T-helper 2 cell (primary cell): ENCODE measurements around the gene PCGF3.
"Not testable (repeated sequence)": the region's sequence is repeated elsewhere in the genome, so short reads cannot be mapped to it uniquely, and the experiment has no call there.

ENCODE experiments used
- DNase-seq, 5 experiments: peaks; one replicate each; pipeline versions ENCODE4 v3.0.0 to v3.0.0-alpha.2; 2012 to 2022

The PCGF3 gene

DNA sequence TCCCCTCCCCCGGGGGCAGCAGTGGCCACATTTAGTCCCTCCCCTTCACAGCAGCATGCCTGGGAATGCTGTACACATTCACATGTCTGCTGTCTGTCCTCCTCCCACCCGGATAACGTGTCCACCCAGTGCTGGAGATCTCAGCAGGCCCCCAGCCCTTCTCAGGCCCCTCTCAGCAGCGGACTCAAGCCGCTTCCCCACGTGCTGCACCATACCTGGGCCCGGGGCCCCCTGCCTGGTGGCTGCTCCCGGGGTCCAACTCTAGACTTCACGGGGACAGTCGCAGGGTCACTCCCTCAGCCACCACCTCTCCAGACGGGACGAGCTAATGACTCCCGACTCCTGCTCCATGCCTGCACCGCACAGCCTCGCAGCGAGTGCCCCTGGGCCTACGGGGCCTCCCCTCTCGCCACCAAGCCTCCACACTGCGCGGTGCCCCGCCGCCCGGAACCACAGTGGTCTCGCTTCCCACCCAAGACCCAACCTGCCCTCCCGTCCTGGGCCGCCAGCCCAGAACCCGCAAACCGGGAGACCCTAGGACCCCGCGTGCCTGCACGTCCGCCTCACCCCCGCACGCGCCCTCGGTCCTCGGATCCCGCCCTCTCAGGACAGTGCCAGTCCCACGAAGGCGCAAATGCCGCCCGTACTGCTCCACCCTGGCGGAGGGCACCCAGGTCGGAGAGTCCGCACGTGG is 1.3 kb upstream of the PCGF3 start:
- DNase-seq: no peak

DNA sequence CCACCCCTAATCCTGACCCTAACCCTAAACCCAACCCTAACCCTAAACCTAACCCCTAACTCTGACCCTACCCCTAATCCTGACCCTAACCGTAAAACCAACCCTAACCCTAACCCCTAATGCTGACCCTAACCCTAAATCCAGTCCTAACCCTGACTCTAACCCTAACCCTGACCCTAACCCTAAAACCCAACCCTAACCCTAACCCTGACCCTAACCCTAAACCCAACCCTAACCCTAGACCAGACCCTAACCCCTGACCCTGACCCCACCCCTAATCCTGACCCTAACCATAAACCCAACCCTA is 708 bp upstream of the PCGF3 start:
- DNase-seq: no peak

DNA sequence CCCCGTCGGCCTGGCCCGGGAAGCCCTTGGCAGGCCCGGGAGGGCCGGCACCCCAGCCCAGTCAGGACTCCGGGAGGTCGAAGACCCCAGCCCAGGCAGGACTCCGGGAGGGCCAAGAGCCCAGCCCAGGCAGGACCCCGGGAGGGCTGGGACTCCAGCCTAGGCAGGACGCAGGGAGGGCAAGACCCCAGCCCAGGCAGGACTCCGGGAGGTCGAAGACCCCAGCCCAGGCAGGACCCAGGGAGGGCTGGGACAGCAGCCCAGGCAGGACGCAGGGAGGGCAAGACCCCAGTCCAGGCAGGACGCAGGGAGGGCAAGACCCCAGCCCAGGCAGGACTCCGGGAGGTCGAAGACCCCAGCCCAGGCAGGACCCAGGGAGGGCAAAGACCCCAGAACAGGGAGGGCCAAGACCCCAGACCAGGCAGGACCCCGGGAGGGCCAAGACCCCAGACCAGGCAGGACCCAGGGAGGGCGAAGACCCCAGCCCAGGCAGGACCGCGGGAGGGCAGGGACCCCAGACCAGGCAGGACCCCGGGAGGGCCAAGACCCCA is 526 bp downstream of the PCGF3 start:
- not testable (repeated sequence) for DNase-seq

DNA sequence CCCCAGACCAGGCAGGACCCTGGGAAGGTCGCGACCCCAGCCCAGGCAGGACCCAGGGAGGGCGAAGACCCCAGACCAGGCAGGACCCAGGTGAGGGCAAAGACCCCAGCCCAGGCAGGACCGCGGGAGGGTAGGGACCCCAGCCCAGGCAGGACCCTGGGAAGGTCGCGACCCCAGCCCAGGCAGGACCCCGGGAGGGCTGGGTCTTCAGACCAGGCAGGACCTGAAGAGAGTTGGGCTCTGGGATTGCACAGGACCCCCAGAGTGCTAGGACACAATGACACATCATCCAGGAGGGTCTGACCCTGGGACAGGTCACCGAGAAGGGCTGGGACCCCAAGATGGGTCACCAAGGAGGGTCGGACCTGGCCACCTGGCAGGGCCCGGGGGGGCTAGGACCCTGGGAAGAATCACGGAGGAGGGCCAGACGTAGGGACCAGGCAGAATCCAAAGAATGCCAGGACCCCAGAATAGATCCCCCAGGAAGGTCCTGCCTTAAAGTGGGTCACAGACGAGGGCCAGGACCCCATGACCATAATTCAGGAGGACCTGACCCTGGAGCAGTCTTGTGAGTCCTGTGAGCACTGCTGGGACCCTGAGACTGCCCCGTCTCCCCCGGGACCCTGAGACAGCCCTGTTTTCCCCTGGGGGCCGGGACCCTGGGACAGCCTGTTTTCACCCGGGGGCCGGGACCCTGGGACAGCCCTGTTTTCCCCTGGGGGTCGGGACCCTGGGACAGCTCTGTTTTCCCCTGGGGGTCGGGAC is 1.4 kb downstream of the PCGF3 start:
- no peak for DNase-seq

GRCh38 chr4:707929-708630 is 2.4 kb downstream of the PCGF3 start:
- no peak for DNase-seq

GRCh38 chr4:708631-708933 is 3.0 kb downstream of the PCGF3 start:
- no peak for DNase-seq

- no peak for DNase-seq
These were observed 3.7 kb downstream of the PCGF3 start for GRCh38 chr4:709348-709747.

DNA sequence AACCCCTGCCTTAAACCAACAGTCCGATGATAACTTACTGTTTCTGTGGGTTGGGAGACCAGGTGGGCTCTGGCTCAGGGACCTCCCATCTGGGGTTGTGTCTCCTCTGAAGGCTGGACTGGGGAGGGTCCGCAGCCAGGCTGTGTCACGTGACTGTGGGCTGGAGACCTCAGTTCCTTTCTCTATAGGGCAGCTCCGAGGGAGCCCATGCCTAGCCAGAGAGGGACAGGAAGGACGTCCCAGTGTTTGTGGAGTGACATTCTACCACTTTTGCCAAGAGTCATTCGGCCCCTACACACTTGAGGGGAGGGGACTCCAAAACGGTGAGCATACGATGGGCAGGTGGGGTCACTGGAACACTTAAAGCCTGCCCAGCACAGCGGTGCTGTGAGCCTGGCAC is 4.5 kb downstream of the PCGF3 start:
- no peak for DNase-seq

GRCh38 chr4:710916-711315 is 5.3 kb downstream of the PCGF3 start:
- DNase-seq: no peak

GRCh38 chr4:712093-712492 is 6.5 kb downstream of the PCGF3 start:
- no peak for DNase-seq

DNA sequence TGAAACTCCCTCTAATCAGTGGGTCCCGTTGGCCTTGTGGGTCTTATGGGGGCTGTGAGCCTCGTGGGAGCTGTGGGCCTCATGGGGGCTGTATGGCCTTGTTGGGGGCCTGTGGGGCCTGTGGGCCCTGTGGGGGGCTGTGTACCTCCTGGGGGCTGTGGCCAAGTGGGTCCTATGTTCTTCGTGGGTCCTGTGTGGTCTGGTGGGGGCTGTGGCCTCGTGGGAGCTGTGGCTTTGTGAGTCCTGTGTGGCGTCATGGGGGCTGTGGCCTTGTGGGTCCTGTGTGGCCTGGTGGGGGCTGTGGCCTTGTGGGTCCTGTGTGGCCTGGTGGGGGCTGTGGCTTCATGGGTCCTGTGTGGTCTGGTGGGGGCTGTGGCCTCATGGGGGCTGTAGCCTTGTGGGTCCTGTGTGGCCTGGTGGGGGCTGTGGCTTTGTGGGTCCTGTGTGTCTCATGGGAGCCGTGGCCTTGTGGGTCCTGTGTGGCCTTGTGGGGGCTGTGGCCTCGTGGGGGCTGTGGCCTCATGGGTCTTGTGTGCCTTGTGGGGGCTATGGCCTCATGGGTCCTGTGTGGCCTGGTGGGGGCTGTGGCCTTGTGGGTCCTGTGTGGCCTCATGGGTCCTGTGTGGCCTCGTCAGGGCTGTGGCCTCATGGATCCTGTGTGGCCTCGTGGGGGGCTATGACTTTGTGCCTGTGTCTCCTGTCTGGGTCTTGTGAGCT is 7.4 kb downstream of the PCGF3 start:
- DNase-seq: no peak

- DNase-seq: no peak
These were observed 8.5 kb downstream of the PCGF3 start for GRCh38 chr4:714087-714486.

DNA sequence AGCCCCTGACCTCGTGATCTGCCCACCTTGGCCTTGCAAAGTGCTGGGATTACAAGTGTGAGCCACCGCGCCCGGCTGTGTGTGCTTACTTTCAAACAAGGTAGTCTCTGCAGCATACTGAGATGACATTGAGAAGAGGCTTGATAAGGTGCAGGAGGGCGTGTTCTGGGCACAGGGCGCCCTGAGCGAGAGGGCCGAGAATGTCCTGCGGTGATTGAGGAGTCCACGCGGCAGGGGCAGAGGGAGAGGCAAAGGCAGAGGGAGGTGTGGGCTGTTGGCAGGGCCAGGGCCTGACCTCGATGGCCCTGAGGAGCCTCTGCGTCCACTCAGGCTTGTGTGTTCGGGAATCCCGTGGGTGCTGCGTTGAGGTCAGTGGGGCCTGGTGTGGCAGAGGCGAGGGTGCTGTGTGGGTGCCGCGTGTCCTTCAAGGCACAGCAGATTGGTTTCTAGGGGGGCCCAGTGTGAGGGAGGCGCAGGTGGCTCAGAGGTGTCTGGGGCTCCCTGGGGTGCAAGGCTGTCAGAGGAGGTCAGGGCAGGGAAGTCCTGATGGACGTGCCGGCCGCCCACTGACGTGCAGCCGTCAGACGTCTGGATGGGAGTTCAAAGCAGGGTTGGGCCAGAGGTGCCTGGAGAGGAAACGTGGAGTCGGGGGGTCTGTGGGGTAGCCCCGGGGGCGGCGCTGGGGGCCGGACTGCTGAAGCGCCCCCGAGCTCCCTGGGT is 12.1 kb downstream of the PCGF3 start:
- no peak for DNase-seq

GRCh38 chr4:718460-718859 is 12.8 kb downstream of the PCGF3 start:
- DNase-seq: no peak

- DNase-seq: no peak
These were observed 14.7 kb downstream of the PCGF3 start for GRCh38 chr4:720111-720860.

- DNase-seq: no peak
These were observed 15.9 kb downstream of the PCGF3 start for GRCh38 chr4:721261-722168.

- no peak for DNase-seq
These were observed 16.6 kb downstream of the PCGF3 start for GRCh38 chr4:722169-722725.

- no peak for DNase-seq
These were observed 17.3 kb downstream of the PCGF3 start for GRCh38 chr4:722851-723360.

- no peak for DNase-seq
These were observed 18.3 kb downstream of the PCGF3 start for GRCh38 chr4:723751-724530.
